HEK293T (cell line): ENCODE measurements around the gene NMRK1.
A peak's percentile ranks its signal among the peaks of the same experiment; 100 is the strongest.

ENCODE experiments used
- CTCF ChIA-PET: fragments of 350-600 bp; formaldehyde crosslinking; extraction: SDS; loops from one replicate; lab custom pipeline; 2021; ENCODE audit warnings: antibody characterized with exemption, inconsistent platforms; lab: Yijun Ruan, JAX
- POLR2A ChIA-PET: fragments of 350-600 bp; formaldehyde crosslinking; extraction: SDS; loops from one replicate; lab custom pipeline; 2020; ENCODE audit warnings: antibody characterized with exemption, inconsistent platforms; lab: Yijun Ruan, JAX
- DNase-seq: peaks from one replicate; pipeline ENCODE4 v3.0.0; 2012; ENCODE audit warnings: mixed read lengths; ENCODE audit errors: extremely low spot score
- ARNT ChIP-seq: fragments of 450-650 bp; IDR thresholded peaks from 2 replicates; pipeline ENCODE4 v1.6.1; 2017; ENCODE audit warnings: mild to moderate bottlenecking
- BHLHE40 ChIP-seq: fragments of 450-650 bp; IDR thresholded peaks from 2 replicates; pipeline ENCODE4 v1.6.1; 2016; ENCODE audit warnings: mild to moderate bottlenecking, moderate library complexity, borderline replicate concordance
- CTBP1 ChIP-seq: fragments of 450-650 bp; IDR thresholded peaks from 2 replicates; pipeline ENCODE4 v1.6.1; 2016; ENCODE audit warnings: borderline replicate concordance
- ELF4 ChIP-seq: fragments of 450-650 bp; IDR thresholded peaks from 2 replicates; pipeline ENCODE4 v1.6.1; 2017; ENCODE audit warnings: antibody characterized with exemption
- FOXA1 ChIP-seq: fragments of 450-650 bp; IDR thresholded peaks from 2 replicates; pipeline ENCODE4 v1.6.1; 2016; ENCODE audit warnings: mild to moderate bottlenecking
- FOXK2 ChIP-seq: fragments of 450-650 bp; IDR thresholded peaks from 2 replicates; pipeline ENCODE4 v1.6.1; 2016; ENCODE audit warnings: mild to moderate bottlenecking
- FOXM1 ChIP-seq: fragments of 450-650 bp; IDR thresholded peaks from 2 replicates; pipeline ENCODE4 v1.6.1; 2017; ENCODE audit warnings: mild to moderate bottlenecking, borderline replicate concordance
- HDGF ChIP-seq: fragments of 450-650 bp; IDR thresholded peaks from 2 replicates; pipeline ENCODE4 v1.6.1; 2017; ENCODE audit warnings: antibody characterized with exemption, borderline replicate concordance
- L3MBTL2 ChIP-seq: fragments of 450-650 bp; conservative IDR thresholded peaks from 2 replicates; pipeline ENCODE4 v1.6.1; 2016; ENCODE audit warnings: mild to moderate bottlenecking
- LEF1 ChIP-seq: fragments of 450-650 bp; IDR thresholded peaks from 2 replicates; pipeline ENCODE4 v1.6.1; 2017; ENCODE audit warnings: mild to moderate bottlenecking, borderline replicate concordance
- NFRKB ChIP-seq: fragments of 450-650 bp; IDR thresholded peaks from 2 replicates; pipeline ENCODE4 v1.6.1; 2016; ENCODE audit warnings: mild to moderate bottlenecking, moderate library complexity
- SP1 ChIP-seq: fragments of 450-650 bp; IDR thresholded peaks from 2 replicates; pipeline ENCODE4 v1.6.1; 2017
- SUZ12 ChIP-seq: fragments of 450-650 bp; IDR thresholded peaks from 2 replicates; pipeline ENCODE4 v1.6.1; 2016; ENCODE audit warnings: mild to moderate bottlenecking
- TARDBP ChIP-seq: fragments of 450-650 bp; IDR thresholded peaks from 2 replicates; pipeline ENCODE4 v1.6.1; 2016
- ZNF384 ChIP-seq: fragments of 450-650 bp; IDR thresholded peaks from 2 replicates; pipeline ENCODE4 v1.6.1; 2016
- TF ChIP-seq, protein P1 (sequence below): fragments of 450-650 bp; IDR thresholded peaks from 2 replicates; pipeline ENCODE4 v1.6.1; 2016

Gene NMRK1

DNA sequence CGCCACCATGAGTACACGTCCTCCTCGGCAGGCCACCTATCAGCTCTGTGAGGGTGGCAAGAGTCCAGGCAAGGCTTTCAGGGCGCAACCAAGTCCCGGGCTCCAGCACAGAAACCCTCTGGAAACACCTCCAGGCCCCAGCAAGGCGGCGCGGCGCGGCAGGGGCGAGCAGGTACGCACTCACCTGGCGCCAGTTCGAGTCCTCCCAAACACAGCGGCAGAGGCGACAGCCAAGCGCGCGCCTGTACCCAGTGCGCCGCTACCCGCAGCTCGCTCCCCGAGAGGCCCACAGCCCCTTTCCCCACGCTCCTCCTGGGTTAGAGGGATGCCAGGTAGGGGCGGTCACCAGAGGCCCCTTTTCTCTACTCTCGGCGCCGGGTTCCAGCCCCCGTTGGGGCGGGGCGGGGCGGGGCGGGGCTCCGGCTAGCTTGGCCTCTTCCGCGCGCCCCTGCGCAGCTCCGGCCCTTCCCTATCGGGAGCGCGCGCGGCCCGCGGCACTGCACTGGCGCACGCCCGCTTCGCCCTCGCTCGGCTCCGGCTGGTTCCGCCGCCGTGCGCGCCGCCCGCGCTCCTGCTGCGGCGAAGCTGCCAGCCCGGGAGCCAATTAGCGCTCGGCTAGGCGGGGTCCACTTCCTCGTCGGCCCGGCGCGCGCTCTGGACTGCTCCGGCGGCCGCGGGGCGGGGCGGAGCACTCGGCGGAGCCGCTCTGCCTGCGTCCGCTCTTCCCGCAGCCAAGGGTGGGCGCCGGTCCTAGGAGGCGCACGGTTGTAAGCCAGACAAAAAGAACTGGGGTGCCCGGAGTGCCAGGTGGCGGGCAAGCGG is at the start of gene NMRK1, which contains the start of gene OSTF1:
TSS of gene NMRK1 (minus strand) at position 332 of the 822 bp plus-strand sequence. CDS start 5,040 bp downstream, outside the sequence.
TSS of gene OSTF1 (plus strand) at position 691 of the 822 bp plus-strand sequence. CDS start 179 bp downstream, outside the sequence.
- ChIA-PET CTCF (no interaction called here), POLR2A (no interaction called here)
- TF ChIP-seq FOXM1 (no peak), SUZ12 (no peak), LEF1 (0 out of 2 replicates have a peak, but pooled peaks have one; percentile 34), CTBP1 (0 out of 2 replicates have a peak, but pooled peaks have one; percentile 23)
- peak; percentile 88 for DNase-seq

DNA sequence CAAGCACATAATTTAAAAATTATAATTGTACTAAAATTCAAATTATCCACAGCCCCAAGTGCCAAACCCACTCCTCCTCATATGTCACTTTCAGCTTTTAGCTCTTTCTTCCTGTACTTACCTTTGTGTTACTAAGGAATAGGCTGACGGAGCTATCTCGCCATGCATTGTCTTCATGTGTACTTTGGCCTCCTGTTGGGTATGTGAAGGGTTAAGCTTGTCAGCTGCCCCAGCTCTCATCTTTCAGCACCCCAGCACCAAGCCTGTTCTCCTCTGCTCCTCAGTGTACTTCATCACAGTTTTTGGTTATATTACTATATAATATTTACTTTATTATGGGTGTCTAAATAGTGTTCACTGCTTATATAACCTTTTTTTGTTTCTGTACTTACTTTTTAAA is 46.5 kb upstream of the NMRK1 start:
- CTCF ChIA-PET: no interaction called here
- POLR2A ChIA-PET: no interaction called here

DNA sequence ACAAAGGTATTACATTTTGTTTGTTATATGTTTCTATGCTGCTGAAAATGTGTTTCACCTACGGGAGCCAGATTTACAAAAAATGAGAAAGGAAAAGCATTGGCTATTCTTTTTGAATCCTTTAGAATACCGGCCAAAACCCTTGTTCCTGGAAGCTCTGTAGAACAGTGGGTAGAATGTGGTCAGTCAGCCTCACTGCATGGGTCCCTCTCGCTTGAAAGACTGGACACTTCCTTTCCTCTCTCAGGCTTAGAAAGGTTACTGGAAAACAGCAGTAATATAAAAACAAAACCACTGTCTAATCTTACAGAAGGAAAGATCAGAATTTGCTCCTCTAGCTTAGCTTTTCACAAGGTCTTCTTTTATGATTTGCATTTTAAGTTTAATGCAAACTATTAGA is 45.4 kb upstream of the NMRK1 start:
- CTCF ChIA-PET: no interaction called here

More for the DNA sequence above, 46.5 kb upstream of the NMRK1 start:
- TF ChIP-seq LEF1: no peak
- TF ChIP-seq TARDBP: no peak
- TF ChIP-seq SUZ12: no peak
- no peak for TF ChIP-seq FOXK2
- no peak for TF ChIP-seq SP1
- no peak for TF ChIP-seq FOXM1
- no peak for DNase-seq

DNA sequence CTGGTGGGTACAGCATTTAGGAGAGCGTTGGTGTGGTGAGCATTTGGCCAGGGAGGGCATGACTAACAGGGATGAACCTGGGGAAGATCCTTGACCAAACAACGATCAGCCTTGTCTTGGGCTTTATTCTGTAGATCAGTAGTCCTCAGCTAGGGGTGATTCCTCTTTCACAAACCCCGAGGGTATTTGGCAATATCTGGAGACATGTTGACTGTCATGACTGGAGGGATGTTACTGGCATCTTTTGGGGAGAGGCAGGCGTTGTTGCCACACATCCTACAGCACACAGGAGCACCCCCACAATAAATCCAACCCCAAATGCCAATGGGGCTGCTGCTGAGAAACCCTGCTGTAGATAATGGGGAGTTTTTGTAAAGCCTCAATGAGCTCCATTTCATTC is 44.3 kb upstream of the NMRK1 start:
- CTCF ChIA-PET: no interaction called here
- DNase-seq: no peak
- POLR2A ChIA-PET: no interaction called here
- no peak for TF ChIP-seq NFRKB
- TF ChIP-seq FOXK2: no peak
- no peak for TF ChIP-seq FOXM1
- TF ChIP-seq L3MBTL2: no peak
- TF ChIP-seq LEF1: no peak

More for the DNA sequence above, 45.4 kb upstream of the NMRK1 start:
- POLR2A ChIA-PET: no interaction called here
- no peak for TF ChIP-seq SP1
- no peak for TF ChIP-seq TARDBP
- no peak for TF ChIP-seq ELF4
- TF ChIP-seq HDGF: no peak
- TF ChIP-seq ZNF384: no peak
- no peak for TF ChIP-seq NFRKB
- TF ChIP-seq, protein P1, sequence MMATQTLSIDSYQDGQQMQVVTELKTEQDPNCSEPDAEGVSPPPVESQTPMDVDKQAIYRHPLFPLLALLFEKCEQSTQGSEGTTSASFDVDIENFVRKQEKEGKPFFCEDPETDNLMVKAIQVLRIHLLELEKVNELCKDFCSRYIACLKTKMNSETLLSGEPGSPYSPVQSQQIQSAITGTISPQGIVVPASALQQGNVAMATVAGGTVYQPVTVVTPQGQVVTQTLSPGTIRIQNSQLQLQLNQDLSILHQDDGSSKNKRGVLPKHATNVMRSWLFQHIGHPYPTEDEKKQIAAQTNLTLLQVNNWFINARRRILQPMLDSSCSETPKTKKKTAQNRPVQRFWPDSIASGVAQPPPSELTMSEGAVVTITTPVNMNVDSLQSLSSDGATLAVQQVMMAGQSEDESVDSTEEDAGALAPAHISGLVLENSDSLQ: no peak
- no peak for TF ChIP-seq FOXA1
- no peak for TF ChIP-seq L3MBTL2
- no peak for TF ChIP-seq SUZ12
- no peak for TF ChIP-seq CTBP1
- no peak for TF ChIP-seq FOXM1
- TF ChIP-seq BHLHE40: no peak
- no peak for DNase-seq

DNA sequence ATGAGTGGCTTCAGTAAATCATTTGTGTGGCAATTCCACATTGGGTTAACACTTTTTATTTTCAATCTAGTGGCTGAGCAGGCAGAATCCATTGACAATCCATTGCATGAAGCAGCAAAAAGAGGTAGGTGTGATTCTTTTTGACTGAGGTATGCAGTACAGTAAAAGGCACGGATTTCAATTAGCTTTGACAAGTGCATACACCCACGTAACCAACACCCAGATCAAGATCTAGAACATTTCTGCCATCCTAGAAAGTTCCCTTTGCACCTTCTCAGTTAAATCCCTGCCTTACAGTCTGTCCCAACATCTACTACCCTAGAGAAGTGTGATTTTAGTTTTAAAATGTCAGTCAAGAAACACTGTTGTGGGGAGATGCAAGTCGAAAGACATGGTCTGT is 43.7 kb upstream of the NMRK1 start:
- CTCF ChIA-PET: no interaction called here

DNA sequence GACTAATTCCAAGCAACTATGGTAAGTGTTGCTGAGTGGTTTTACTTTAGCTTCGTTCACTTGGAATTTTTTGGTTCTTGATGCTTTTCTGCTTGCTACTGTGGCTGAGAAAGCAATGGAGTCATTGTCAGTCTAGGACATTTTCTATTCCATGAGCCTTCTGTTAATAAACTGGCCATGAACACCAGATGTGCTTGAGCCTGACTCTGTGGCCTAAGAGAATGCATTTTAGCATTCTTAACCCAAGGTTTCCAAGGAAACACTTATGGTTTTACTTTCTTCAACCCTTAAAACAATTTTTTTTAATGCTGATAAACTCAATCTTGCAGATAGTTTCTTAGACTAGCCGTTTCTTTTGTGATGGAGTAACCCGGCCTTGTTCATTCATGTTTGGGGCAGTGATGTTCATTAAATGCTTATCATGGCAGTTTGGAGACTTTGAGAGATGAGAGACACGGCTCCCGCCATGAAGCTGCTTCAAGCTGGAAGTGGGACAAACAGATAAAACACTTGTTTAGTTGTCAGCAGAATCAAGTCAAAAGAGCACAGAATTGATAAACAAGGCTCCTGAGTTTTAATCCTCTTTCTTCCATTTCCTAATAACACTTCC is 42.8 kb upstream of the NMRK1 start:
- TF ChIP-seq FOXK2: no peak
- TF ChIP-seq ELF4: no peak
- no peak for TF ChIP-seq ZNF384
- no peak for TF ChIP-seq CTBP1
- TF ChIP-seq, protein P1: no peak
- TF ChIP-seq LEF1: no peak
- no peak for TF ChIP-seq SUZ12
- ChIA-PET POLR2A (no interaction called here), CTCF (no interaction called here)
- no peak for DNase-seq

More for the DNA sequence above, 43.7 kb upstream of the NMRK1 start:
- TF ChIP-seq, protein P1: no peak
- TF ChIP-seq FOXA1 (no peak), SUZ12 (no peak), TARDBP (no peak), CTBP1 (no peak), ARNT (no peak), ZNF384 (no peak), ELF4 (no peak), L3MBTL2 (no peak), FOXM1 (no peak), BHLHE40 (no peak), NFRKB (no peak), LEF1 (no peak), FOXK2 (no peak), HDGF (no peak), SP1 (no peak)
- POLR2A ChIA-PET: no interaction called here
- DNase-seq: no peak
